Measurements from ENCODE around the gene ARHGAP21.
"Not testable (repeated sequence)": the region's sequence is repeated elsewhere in the genome, so short reads cannot be mapped to it uniquely, and the experiment has no call there.

The ARHGAP21 gene

GRCh38 chr10:24623383-24623782 lies 100.3 kb downstream of the ARHGAP21 start:
- Histone ChIP-seq H3K27me3 (ENCODE audit: control insufficient read depth, insufficient read depth, low read length) (no peaks in the 10 kb centered on the region), H3K9me3 (ENCODE audit: control insufficient read depth, insufficient read depth, low read length) (no peaks in the 10 kb centered on the region), H3K4me3 (ENCODE audit: low read depth, low read length) (no peak overlapping the region), H3K9ac (ENCODE audit: low read depth, low read length) (no peak overlapping the region), H3K27ac (ENCODE audit: low read depth, low read length) (no peak overlapping the region), H3K36me3 (ENCODE audit: control insufficient read depth, insufficient read depth, low read length) (0 out of 2 replicates have a peak, but pooled peaks cover 4% of the 10 kb centered on the region), H3K4me1 (ENCODE audit: control insufficient read depth, insufficient read depth, low read length) (no peaks in the 10 kb centered on the region)

- Histone ChIP-seq H3K27me3 (ENCODE audit: control insufficient read depth, insufficient read depth, low read length) (no peaks in the 10 kb centered on the region), H3K4me3 (ENCODE audit: low read depth, low read length) (no peak overlapping the region), H3K9ac (ENCODE audit: low read depth, low read length) (no peak overlapping the region), H3K9me3 (ENCODE audit: control insufficient read depth, insufficient read depth, low read length) (no peaks in the 10 kb centered on the region), H3K36me3 (ENCODE audit: control insufficient read depth, insufficient read depth, low read length) (0 out of 2 replicates have a peak, but pooled peaks cover 4% of the 10 kb centered on the region), H3K4me1 (ENCODE audit: control insufficient read depth, insufficient read depth, low read length) (no peaks in the 10 kb centered on the region), H3K27ac (ENCODE audit: low read depth, low read length) (no peak overlapping the region)
These were observed 100.8 kb downstream of the ARHGAP21 start for GRCh38 chr10:24622781-24623301.

GRCh38 chr10:24621035-24621795 lies 102.5 kb downstream of the ARHGAP21 start:
- H3K9ac ChIP-seq (ENCODE audit: low read depth, low read length); H3K27me3 ChIP-seq (ENCODE audit: control insufficient read depth, insufficient read depth, low read length); H3K4me1 ChIP-seq (ENCODE audit: control insufficient read depth, insufficient read depth, low read length); H3K4me3 ChIP-seq (ENCODE audit: low read depth, low read length); H3K9me3 ChIP-seq (ENCODE audit: control insufficient read depth, insufficient read depth, low read length); H3K27ac ChIP-seq (ENCODE audit: low read depth, low read length); H3K36me3 ChIP-seq (ENCODE audit: control insufficient read depth, insufficient read depth, low read length): not testable (repeated sequence)

GRCh38 chr10:24619994-24620310 lies 103.7 kb downstream of the ARHGAP21 start:
- H3K9me3 ChIP-seq (ENCODE audit: control insufficient read depth, insufficient read depth, low read length); H3K4me1 ChIP-seq (ENCODE audit: control insufficient read depth, insufficient read depth, low read length); H3K36me3 ChIP-seq (ENCODE audit: control insufficient read depth, insufficient read depth, low read length); H3K27ac ChIP-seq (ENCODE audit: low read depth, low read length); H3K9ac ChIP-seq (ENCODE audit: low read depth, low read length); H3K4me3 ChIP-seq (ENCODE audit: low read depth, low read length); H3K27me3 ChIP-seq (ENCODE audit: control insufficient read depth, insufficient read depth, low read length): not testable (repeated sequence)

GRCh38 chr10:24619291-24619993 lies 104.2 kb downstream of the ARHGAP21 start:
- not testable (repeated sequence) for H3K27me3 ChIP-seq (ENCODE audit: control insufficient read depth, insufficient read depth, low read length); H3K4me3 ChIP-seq (ENCODE audit: low read depth, low read length); H3K9me3 ChIP-seq (ENCODE audit: control insufficient read depth, insufficient read depth, low read length)

GRCh38 chr10:24618401-24618800 lies 105.3 kb downstream of the ARHGAP21 start:
- Histone ChIP-seq H3K4me1 (ENCODE audit: control insufficient read depth, insufficient read depth, low read length) (no peaks in the 10 kb centered on the region), H3K4me3 (ENCODE audit: low read depth, low read length) (no peak overlapping the region), H3K27ac (ENCODE audit: low read depth, low read length) (no peak overlapping the region), H3K27me3 (ENCODE audit: control insufficient read depth, insufficient read depth, low read length) (no peaks in the 10 kb centered on the region), H3K36me3 (ENCODE audit: control insufficient read depth, insufficient read depth, low read length) (peaks cover 10% of the 10 kb centered on the region; the same call in 1 of the 2 replicates), H3K9ac (ENCODE audit: low read depth, low read length) (no peak overlapping the region), H3K9me3 (ENCODE audit: control insufficient read depth, insufficient read depth, low read length) (no peaks in the 10 kb centered on the region)

More at GRCh38 chr10:24619291-24619993, 104.2 kb downstream of the ARHGAP21 start:
- not testable (repeated sequence) for H3K36me3 ChIP-seq (ENCODE audit: control insufficient read depth, insufficient read depth, low read length); H3K9ac ChIP-seq (ENCODE audit: low read depth, low read length); H3K4me1 ChIP-seq (ENCODE audit: control insufficient read depth, insufficient read depth, low read length); H3K27ac ChIP-seq (ENCODE audit: low read depth, low read length)

- no peaks in the 10 kb centered on the region for H3K9me3 ChIP-seq (ENCODE audit: control insufficient read depth, insufficient read depth, low read length)
These were observed 105.8 kb downstream of the ARHGAP21 start for GRCh38 chr10:24617771-24618396.

GRCh38 chr10:24616536-24616935 lies 107.2 kb downstream of the ARHGAP21 start:
- Histone ChIP-seq H3K4me3 (ENCODE audit: low read depth, low read length) (no peak overlapping the region), H3K9me3 (ENCODE audit: control insufficient read depth, insufficient read depth, low read length) (no peaks in the 10 kb centered on the region), H3K27me3 (ENCODE audit: control insufficient read depth, insufficient read depth, low read length) (no peaks in the 10 kb centered on the region), H3K27ac (ENCODE audit: low read depth, low read length) (no peak overlapping the region), H3K36me3 (ENCODE audit: control insufficient read depth, insufficient read depth, low read length) (peaks cover 10% of the 10 kb centered on the region; the same call in 1 of the 2 replicates), H3K4me1 (ENCODE audit: control insufficient read depth, insufficient read depth, low read length) (no peaks in the 10 kb centered on the region), H3K9ac (ENCODE audit: low read depth, low read length) (no peak overlapping the region)

More at GRCh38 chr10:24617771-24618396, 105.8 kb downstream of the ARHGAP21 start:
- Histone ChIP-seq H3K9ac (ENCODE audit: low read depth, low read length) (no peak overlapping the region), H3K4me3 (ENCODE audit: low read depth, low read length) (no peak overlapping the region), H3K4me1 (ENCODE audit: control insufficient read depth, insufficient read depth, low read length) (no peaks in the 10 kb centered on the region), H3K27me3 (ENCODE audit: control insufficient read depth, insufficient read depth, low read length) (no peaks in the 10 kb centered on the region), H3K27ac (ENCODE audit: low read depth, low read length) (no peak overlapping the region), H3K36me3 (ENCODE audit: control insufficient read depth, insufficient read depth, low read length) (peaks cover 10% of the 10 kb centered on the region; the same call in 1 of the 2 replicates)

- Histone ChIP-seq H3K27ac (ENCODE audit: low read depth, low read length) (no peak overlapping the region), H3K36me3 (ENCODE audit: control insufficient read depth, insufficient read depth, low read length) (peaks cover 34% of the 10 kb centered on the region), H3K27me3 (ENCODE audit: control insufficient read depth, insufficient read depth, low read length) (no peaks in the 10 kb centered on the region), H3K9ac (ENCODE audit: low read depth, low read length) (no peak overlapping the region), H3K4me3 (ENCODE audit: low read depth, low read length) (no peak overlapping the region), H3K4me1 (ENCODE audit: control insufficient read depth, insufficient read depth, low read length) (no peaks in the 10 kb centered on the region), H3K9me3 (ENCODE audit: control insufficient read depth, insufficient read depth, low read length) (no peaks in the 10 kb centered on the region)
These were observed 117.7 kb downstream of the ARHGAP21 start for GRCh38 chr10:24606021-24606420.

- Histone ChIP-seq H3K27ac (ENCODE audit: low read depth, low read length) (no peak overlapping the region), H3K36me3 (ENCODE audit: control insufficient read depth, insufficient read depth, low read length) (peaks cover 42% of the 10 kb centered on the region), H3K4me1 (ENCODE audit: control insufficient read depth, insufficient read depth, low read length) (no peaks in the 10 kb centered on the region)
These were observed 118.5 kb downstream of the ARHGAP21 start for GRCh38 chr10:24605141-24605540.

GRCh38 chr10:24603333-24603732 lies 120.4 kb downstream of the ARHGAP21 start:
- H3K27me3 ChIP-seq (ENCODE audit: control insufficient read depth, insufficient read depth, low read length) = no peaks in the 10 kb centered on the region
- H3K4me1 ChIP-seq (ENCODE audit: control insufficient read depth, insufficient read depth, low read length) = no peaks in the 10 kb centered on the region
- no peaks in the 10 kb centered on the region for H3K9me3 ChIP-seq (ENCODE audit: control insufficient read depth, insufficient read depth, low read length)
- H3K9ac ChIP-seq (ENCODE audit: low read depth, low read length) = no peak overlapping the region
- no peak overlapping the region for H3K4me3 ChIP-seq (ENCODE audit: low read depth, low read length)
- peaks cover 57% of the 10 kb centered on the region for H3K36me3 ChIP-seq (ENCODE audit: control insufficient read depth, insufficient read depth, low read length)
- H3K27ac ChIP-seq (ENCODE audit: low read depth, low read length) = no peak overlapping the region

More at GRCh38 chr10:24605141-24605540, 118.5 kb downstream of the ARHGAP21 start:
- no peaks in the 10 kb centered on the region for H3K9me3 ChIP-seq (ENCODE audit: control insufficient read depth, insufficient read depth, low read length)
- H3K27me3 ChIP-seq (ENCODE audit: control insufficient read depth, insufficient read depth, low read length) = no peaks in the 10 kb centered on the region
- H3K4me3 ChIP-seq (ENCODE audit: low read depth, low read length) = no peak overlapping the region
- H3K9ac ChIP-seq (ENCODE audit: low read depth, low read length) = no peak overlapping the region

Data from HUES48 (cell line).